Central memory CD8-positive, alpha-beta T cell (primary cell): Measurements from ENCODE around the gene ATOH1.

Source experiments
- ATAC-seq: fragments of 150-1000 bp; cut with Tn5 transposase; replicated peaks from 2 replicates; pipeline ENCODE4 v1.10.0; 2022; ENCODE audit warnings: mild to moderate bottlenecking, moderate FRiP score, moderate number of reproducible peaks; ENCODE audit not compliant: poor library complexity, severe bottlenecking; ENCODE audit errors: extremely low read depth
- DNase-seq, 2 donors: peaks; one replicate each; pipeline ENCODE4 v3.0.0; 2021; ENCODE audit warnings: low spot score in 2 of 2
- H3K27ac Mint-ChIP-seq: one replicate; pipeline ENCODE4 v1.8.0; 2022; ENCODE audit warnings: low read depth, mild to moderate bottlenecking, moderate library complexity, mixed read lengths
- H3K27me3 Mint-ChIP-seq: one replicate; pipeline ENCODE4 v1.8.0; 2022; ENCODE audit warnings: mixed read lengths
- H3K36me3 Mint-ChIP-seq: one replicate; pipeline ENCODE4 v1.8.0; 2022; ENCODE audit warnings: mild to moderate bottlenecking, moderate library complexity, mixed read lengths; ENCODE audit not compliant: insufficient read depth
- H3K4me1 Mint-ChIP-seq: one replicate; pipeline ENCODE4 v1.8.0; 2022; ENCODE audit warnings: mixed read lengths
- H3K4me3 Mint-ChIP-seq: one replicate; pipeline ENCODE4 v1.8.0; 2022; ENCODE audit warnings: mild to moderate bottlenecking, moderate library complexity, mixed read lengths
- H3K9me3 Mint-ChIP-seq: one replicate; pipeline ENCODE4 v1.8.0; 2022; ENCODE audit warnings: mixed read lengths

The ATOH1 gene

GRCh38 chr4:93828332-93828994 lies at the start of gene ATOH1:
ATOH1 (plus strand) TSS chr4:93828753; CDS start chr4:93828927, 174 bp downstream.
- Mint-ChIP-seq H3K27ac (no peak within 1 kb of the TSS), H3K4me3 (peak within 1 kb of the TSS; percentile 41), H3K9me3 (no peaks in the 10 kb centered on the region), H3K27me3 (peaks cover 77% of the 10 kb centered on the region), H3K36me3 (no peaks in the 10 kb centered on the region), H3K4me1 (peaks cover 6% of the 10 kb centered on the region)
- ATAC-seq, result no peak
- DNase-seq, result no peak

GRCh38 chr4:93779228-93779627 lies 49.3 kb upstream of the ATOH1 start:
- no peaks in the 10 kb centered on the region for H3K27me3 Mint-ChIP-seq
- ATAC-seq, result no peak
- H3K4me1 Mint-ChIP-seq, result no peaks in the 10 kb centered on the region
- no peak overlapping the region for H3K27ac Mint-ChIP-seq
- H3K9me3 Mint-ChIP-seq, result peaks cover 7% of the 10 kb centered on the region
- no peak overlapping the region for H3K4me3 Mint-ChIP-seq
- no peaks in the 10 kb centered on the region for H3K36me3 Mint-ChIP-seq
- DNase-seq, result no peak

GRCh38 chr4:93780080-93780479 lies 48.5 kb upstream of the ATOH1 start:
- Mint-ChIP-seq H3K36me3 (no peaks in the 10 kb centered on the region), H3K4me3 (no peak overlapping the region), H3K27me3 (no peaks in the 10 kb centered on the region), H3K4me1 (no peaks in the 10 kb centered on the region), H3K9me3 (peaks cover 7% of the 10 kb centered on the region), H3K27ac (no peak overlapping the region)
- DNase-seq (no peak), ATAC-seq (no peak)

GRCh38 chr4:93781198-93781597 lies 47.4 kb upstream of the ATOH1 start:
- Mint-ChIP-seq H3K4me3 (no peak overlapping the region), H3K4me1 (no peaks in the 10 kb centered on the region), H3K27me3 (no peaks in the 10 kb centered on the region), H3K36me3 (no peaks in the 10 kb centered on the region), H3K27ac (no peak overlapping the region), H3K9me3 (peaks cover 7% of the 10 kb centered on the region)
- DNase-seq (no peak), ATAC-seq (no peak)

GRCh38 chr4:93786149-93786548 lies 42.4 kb upstream of the ATOH1 start:
- DNase-seq (no peak), ATAC-seq (no peak)
- no peak overlapping the region for H3K27ac Mint-ChIP-seq
- H3K4me1 Mint-ChIP-seq, result no peaks in the 10 kb centered on the region
- no peaks in the 10 kb centered on the region for H3K27me3 Mint-ChIP-seq
- H3K36me3 Mint-ChIP-seq, result no peaks in the 10 kb centered on the region
- H3K4me3 Mint-ChIP-seq, result no peak overlapping the region
- no peaks in the 10 kb centered on the region for H3K9me3 Mint-ChIP-seq

GRCh38 chr4:93788712-93789111 lies 39.8 kb upstream of the ATOH1 start:
- no peaks in the 10 kb centered on the region for H3K36me3 Mint-ChIP-seq
- ATAC-seq (no peak), DNase-seq (no peak)
- H3K9me3 Mint-ChIP-seq, result no peaks in the 10 kb centered on the region
- no peaks in the 10 kb centered on the region for H3K4me1 Mint-ChIP-seq
- no peaks in the 10 kb centered on the region for H3K27me3 Mint-ChIP-seq
- H3K4me3 Mint-ChIP-seq, result no peak overlapping the region
- H3K27ac Mint-ChIP-seq, result no peak overlapping the region

- H3K36me3 Mint-ChIP-seq, result no peaks in the 10 kb centered on the region
- ATAC-seq (no peak), DNase-seq (no peak)
These were observed 36.9 kb upstream of the ATOH1 start for GRCh38 chr4:93791570-93792195.

GRCh38 chr4:93802045-93802444 lies 26.5 kb upstream of the ATOH1 start:
- Mint-ChIP-seq H3K27me3 (no peaks in the 10 kb centered on the region), H3K36me3 (no peaks in the 10 kb centered on the region), H3K27ac (no peak overlapping the region), H3K4me1 (no peaks in the 10 kb centered on the region), H3K4me3 (no peak overlapping the region), H3K9me3 (peaks cover 4% of the 10 kb centered on the region)
- ATAC-seq (no peak), DNase-seq (no peak)

More at GRCh38 chr4:93791570-93792195, 36.9 kb upstream of the ATOH1 start:
- H3K27me3 Mint-ChIP-seq, result no peaks in the 10 kb centered on the region
- no peak overlapping the region for H3K4me3 Mint-ChIP-seq
- no peak overlapping the region for H3K27ac Mint-ChIP-seq
- H3K4me1 Mint-ChIP-seq, result no peaks in the 10 kb centered on the region
- H3K9me3 Mint-ChIP-seq, result no peaks in the 10 kb centered on the region

GRCh38 chr4:93809773-93810172 lies 18.8 kb upstream of the ATOH1 start:
- no peak overlapping the region for H3K27ac Mint-ChIP-seq
- DNase-seq (no peak), ATAC-seq (no peak)
- no peaks in the 10 kb centered on the region for H3K4me1 Mint-ChIP-seq
- H3K36me3 Mint-ChIP-seq, result no peaks in the 10 kb centered on the region
- H3K9me3 Mint-ChIP-seq, result no peaks in the 10 kb centered on the region
- no peak overlapping the region for H3K4me3 Mint-ChIP-seq
- H3K27me3 Mint-ChIP-seq, result no peaks in the 10 kb centered on the region

- H3K27me3 Mint-ChIP-seq, result no peaks in the 10 kb centered on the region
- no peak overlapping the region for H3K27ac Mint-ChIP-seq
- no peak overlapping the region for H3K4me3 Mint-ChIP-seq
- ATAC-seq (no peak), DNase-seq (no peak)
- no peaks in the 10 kb centered on the region for H3K4me1 Mint-ChIP-seq
- peaks cover 1% of the 10 kb centered on the region for H3K9me3 Mint-ChIP-seq
- no peaks in the 10 kb centered on the region for H3K36me3 Mint-ChIP-seq
These were observed 18.1 kb upstream of the ATOH1 start for GRCh38 chr4:93810340-93810992.

- no peaks in the 10 kb centered on the region for H3K27me3 Mint-ChIP-seq
- peaks cover 6% of the 10 kb centered on the region for H3K9me3 Mint-ChIP-seq
- H3K4me1 Mint-ChIP-seq, result no peaks in the 10 kb centered on the region
- no peak overlapping the region for H3K27ac Mint-ChIP-seq
- ATAC-seq (no peak), DNase-seq (no peak)
- H3K36me3 Mint-ChIP-seq, result no peaks in the 10 kb centered on the region
- H3K4me3 Mint-ChIP-seq, result no peak overlapping the region
These were observed 15.5 kb upstream of the ATOH1 start for GRCh38 chr4:93813092-93813491.

GRCh38 chr4:93814141-93814540 lies 14.4 kb upstream of the ATOH1 start:
- Mint-ChIP-seq H3K9me3 (peaks cover 12% of the 10 kb centered on the region), H3K27ac (no peak overlapping the region), H3K4me1 (no peaks in the 10 kb centered on the region), H3K27me3 (no peaks in the 10 kb centered on the region), H3K4me3 (no peak overlapping the region), H3K36me3 (no peaks in the 10 kb centered on the region)
- no peak for DNase-seq
- ATAC-seq, result no peak

- Mint-ChIP-seq H3K4me1 (no peaks in the 10 kb centered on the region), H3K27ac (no peak overlapping the region), H3K36me3 (peaks cover under 1% of the 10 kb centered on the region), H3K4me3 (no peak overlapping the region), H3K27me3 (no peaks in the 10 kb centered on the region), H3K9me3 (peaks cover 13% of the 10 kb centered on the region)
- DNase-seq (no peak), ATAC-seq (no peak)
These were observed 13.8 kb upstream of the ATOH1 start for GRCh38 chr4:93814722-93815121.
